Measurements from ENCODE around the gene TRIO. TPM values are rescaled to one million over a fixed set of nuclear protein-coding genes. Genes with fewer than 3 reads are reported as not detected.
A peak's percentile ranks its signal among the peaks of the same experiment; 100 is the strongest.

Gene TRIO
- total RNA-seq, 1 experiment from 2014 or later = 99.8 TPM

DNA sequence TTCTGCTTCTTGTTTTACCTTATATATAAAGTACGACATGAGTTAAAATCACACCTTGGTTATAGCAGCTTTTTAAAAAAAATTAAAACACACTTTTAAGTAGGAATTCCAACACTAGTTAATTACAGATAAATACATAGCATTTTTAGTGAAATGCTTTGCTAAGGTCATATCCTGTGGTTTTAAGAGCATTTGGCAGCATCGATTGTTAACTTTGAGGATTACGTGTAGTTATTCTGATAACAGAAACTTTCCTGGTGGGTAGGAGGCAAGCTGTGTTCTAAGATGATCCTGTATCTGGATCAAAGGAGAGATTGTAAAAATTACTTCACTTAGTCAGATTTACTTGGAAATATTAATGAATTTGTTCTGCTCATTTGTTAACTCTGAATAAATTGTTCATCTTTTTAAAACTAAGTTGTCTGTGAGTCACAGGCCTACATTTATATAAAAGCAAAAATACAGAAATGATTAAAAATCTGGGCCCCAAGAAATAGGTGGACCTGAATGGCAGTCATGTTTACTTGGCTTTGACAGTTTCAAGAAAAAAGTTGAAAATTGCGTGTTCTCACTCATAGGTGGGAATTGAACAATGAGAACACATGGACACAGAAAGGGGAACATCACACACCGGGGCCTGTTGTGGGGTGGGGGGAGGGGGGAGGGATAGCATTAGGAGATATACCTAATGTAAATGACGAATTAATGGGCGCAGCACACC, 58.3 kb downstream of the TRIO start:
- Histone ChIP-seq H3K36me3 (ENCODE audit: insufficient read depth, low read length, poor library complexity, severe bottlenecking) (no peaks in the 10 kb centered on the region), H3K4me3 (ENCODE audit: low read depth, low read length, poor library complexity, severe bottlenecking) (no peak overlapping the region), H3K27me3 (replicated peaks; ENCODE audit: insufficient read depth, low read depth, low read length, poor library complexity) (no peaks in the 10 kb centered on the region), H3K9me3 (ENCODE audit: low read depth, low read length, poor library complexity, severe bottlenecking) (no peaks in the 10 kb centered on the region), H3K27ac (ENCODE audit: low read depth, low read length, poor library complexity, severe bottlenecking) (no peak overlapping the region), H3K4me1 (ENCODE audit: insufficient read depth, low read length, poor library complexity, severe bottlenecking) (peaks cover 51% of the 10 kb centered on the region)
- intact Hi-C loops (cut with micrococcal nuclease; ENCODE audit: unreplicated experiment) = no loop called here
- no TSS peak for BruUV-seq (replicated peaks)
- CTCF ChIA-PET = no interaction called here
- TF ChIP-seq CTCF (conservative IDR thresholded peaks at IDR 0.05; ENCODE audit: low read depth, low read length) = no peak
- TF ChIP-seq EZH2 (IDR thresholded peaks at IDR 0.05; ENCODE audit: borderline replicate concordance, low read depth, low read length, poor library complexity, severe bottlenecking) = no peak
- no peak for DNase-seq (ENCODE audit: low spot score)
- POLR2A ChIA-PET (ENCODE audit: low non-redundant PET) = no interaction called here

GRCh38 chr5:14202462-14202861, 59.3 kb downstream of the TRIO start:
- no peaks in the 10 kb centered on the region for H3K27me3 ChIP-seq (replicated peaks; ENCODE audit: insufficient read depth, low read depth, low read length, poor library complexity)
- POLR2A ChIA-PET (ENCODE audit: low non-redundant PET) = no interaction called here
- DNase-seq (ENCODE audit: low spot score) = peak; percentile 82
- no peaks in the 10 kb centered on the region for H3K36me3 ChIP-seq (ENCODE audit: insufficient read depth, low read length, poor library complexity, severe bottlenecking)
- H3K4me1 ChIP-seq (ENCODE audit: insufficient read depth, low read length, poor library complexity, severe bottlenecking) = peaks cover 41% of the 10 kb centered on the region
- no peaks in the 10 kb centered on the region for H3K9me3 ChIP-seq (ENCODE audit: low read depth, low read length, poor library complexity, severe bottlenecking)
- TF ChIP-seq CTCF (conservative IDR thresholded peaks at IDR 0.05; ENCODE audit: low read depth, low read length) (no peak), EZH2 (IDR thresholded peaks at IDR 0.05; ENCODE audit: borderline replicate concordance, low read depth, low read length, poor library complexity, severe bottlenecking) (no peak)
- no peak overlapping the region for H3K27ac ChIP-seq (ENCODE audit: low read depth, low read length, poor library complexity, severe bottlenecking)
- no TSS peak for BruUV-seq (replicated peaks)
- intact Hi-C loops (cut with micrococcal nuclease; ENCODE audit: unreplicated experiment) = no loop called here
- no peak overlapping the region for H3K4me3 ChIP-seq (ENCODE audit: low read depth, low read length, poor library complexity, severe bottlenecking)
- CTCF ChIA-PET = no interaction called here

DNA sequence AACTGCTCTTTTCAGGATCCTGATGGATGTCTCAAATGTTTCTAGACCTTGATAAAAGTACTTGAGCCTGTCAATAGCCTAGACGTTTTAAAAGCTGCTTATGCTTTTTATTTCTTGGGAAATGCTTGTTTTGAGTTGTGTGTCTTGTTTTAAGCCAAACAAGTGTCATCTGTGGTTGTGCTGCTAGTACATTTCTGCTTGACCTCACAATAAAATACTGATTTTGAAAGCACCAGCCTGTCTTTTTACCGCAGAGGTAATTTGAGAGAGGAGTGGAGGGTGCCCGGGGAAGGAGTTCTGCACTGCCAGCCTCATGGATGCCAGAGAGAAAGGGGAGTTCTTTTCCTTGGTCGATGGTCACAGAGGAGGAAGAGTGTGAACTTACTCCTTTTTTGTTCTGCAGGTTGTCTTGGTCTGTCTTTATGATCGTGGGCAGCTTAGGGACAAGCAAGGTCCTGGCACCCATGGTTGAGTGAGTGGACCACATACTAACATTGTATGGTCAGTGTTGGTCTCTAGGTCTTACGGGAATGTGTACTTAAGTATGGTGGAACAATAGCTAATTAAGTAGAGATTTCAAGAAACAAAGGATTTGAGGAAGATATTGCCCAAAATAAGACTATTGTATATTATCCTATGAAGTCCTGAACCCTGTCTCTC, 61.0 kb downstream of the TRIO start:
- TF ChIP-seq CTCF (conservative IDR thresholded peaks at IDR 0.05; ENCODE audit: low read depth, low read length) (no peak), EZH2 (IDR thresholded peaks at IDR 0.05; ENCODE audit: borderline replicate concordance, low read depth, low read length, poor library complexity, severe bottlenecking) (no peak)
- DNase-seq (ENCODE audit: low spot score) = no peak
- Histone ChIP-seq H3K4me1 (ENCODE audit: insufficient read depth, low read length, poor library complexity, severe bottlenecking) (peaks cover 50% of the 10 kb centered on the region), H3K4me3 (ENCODE audit: low read depth, low read length, poor library complexity, severe bottlenecking) (no peak overlapping the region), H3K36me3 (ENCODE audit: insufficient read depth, low read length, poor library complexity, severe bottlenecking) (no peaks in the 10 kb centered on the region), H3K27me3 (replicated peaks; ENCODE audit: insufficient read depth, low read depth, low read length, poor library complexity) (no peaks in the 10 kb centered on the region), H3K9me3 (ENCODE audit: low read depth, low read length, poor library complexity, severe bottlenecking) (no peaks in the 10 kb centered on the region), H3K27ac (ENCODE audit: low read depth, low read length, poor library complexity, severe bottlenecking) (no peak overlapping the region)
- POLR2A ChIA-PET (ENCODE audit: low non-redundant PET) = interaction anchor here (0.7 kb wide), 1 partner anchor 171 kb away, joined by 4 read pairs; no protein-coding TSS in a partner anchor
- CTCF ChIA-PET = no interaction called here
- BruUV-seq (replicated peaks) = no TSS peak
- intact Hi-C loops (cut with micrococcal nuclease; ENCODE audit: unreplicated experiment) = no loop called here

Data from A673 (cell line).